ENCODE data around the gene BDP1.
"Not testable (repeated sequence)": the region's sequence is repeated elsewhere in the genome, so short reads cannot be mapped to it uniquely, and the experiment has no call there.

BDP1 gene

GRCh38 chr5:71455427-71456361 lies at the start of gene BDP1:
TSS of gene BDP1 (plus strand) at chr5:71455651. CDS start at chr5:71455878, 227 bp downstream.
- DNase-seq: peak; percentile 90 to 99

- not testable (repeated sequence) for DNase-seq
Observed at GRCh38 chr5:71410088-71410487, 45.4 kb upstream of the BDP1 start.

GRCh38 chr5:71415626-71416025 lies 39.8 kb upstream of the BDP1 start:
- not testable (repeated sequence) for DNase-seq

GRCh38 chr5:71418026-71418425 lies 37.4 kb upstream of the BDP1 start:
- not testable (repeated sequence) for DNase-seq

GRCh38 chr5:71421278-71421677 lies 34.2 kb upstream of the BDP1 start:
- not testable (repeated sequence) for DNase-seq

GRCh38 chr5:71423896-71424295 lies 31.6 kb upstream of the BDP1 start:
- not testable (repeated sequence) for DNase-seq

GRCh38 chr5:71426686-71427474 lies 28.6 kb upstream of the BDP1 start:
- DNase-seq: not testable (repeated sequence)

- not testable (repeated sequence) for DNase-seq
Observed at GRCh38 chr5:71432410-71432809, 23.0 kb upstream of the BDP1 start.

- not testable (repeated sequence) for DNase-seq
Observed at GRCh38 chr5:71434825-71435224, 20.6 kb upstream of the BDP1 start.

- DNase-seq: not testable (repeated sequence)
Observed at GRCh38 chr5:71441564-71441963, 13.9 kb upstream of the BDP1 start.

GRCh38 chr5:71443891-71444290 lies 11.6 kb upstream of the BDP1 start:
- DNase-seq: not testable (repeated sequence)

- DNase-seq: not testable (repeated sequence)
Observed at GRCh38 chr5:71445015-71445414, 10.4 kb upstream of the BDP1 start.

GRCh38 chr5:71445523-71446152 lies 9.8 kb upstream of the BDP1 start:
- DNase-seq: not testable (repeated sequence)

- DNase-seq: not testable (repeated sequence)
Observed at GRCh38 chr5:71446540-71447216, 8.8 kb upstream of the BDP1 start.

GRCh38 chr5:71447218-71447808 lies 8.1 kb upstream of the BDP1 start:
- peak; percentile 28 to 49 for DNase-seq

- no peak for DNase-seq
Observed at GRCh38 chr5:71452876-71453275, 2.6 kb upstream of the BDP1 start.

GRCh38 chr5:71454913-71455312 lies 538 bp upstream of the BDP1 start:
- DNase-seq: no peak

GRCh38 chr5:71456362-71456743 lies 902 bp downstream of the BDP1 start:
- DNase-seq: no peak

GRCh38 chr5:71457106-71457505 lies 1.7 kb downstream of the BDP1 start:
- DNase-seq: no peak

GRCh38 chr5:71460693-71461092 lies 5.2 kb downstream of the BDP1 start:
- no peak for DNase-seq

- no peak for DNase-seq
Observed at GRCh38 chr5:71461360-71461759, 5.9 kb downstream of the BDP1 start.

- DNase-seq: no peak
Observed at GRCh38 chr5:71471193-71471592, 15.7 kb downstream of the BDP1 start.

All from activated CD4-positive, alpha-beta T cell treated with anti-CD3 and anti-CD28 coated beads for 4 hours (primary cell).